Gastroesophageal sphincter (tissue), 4 donors: ENCODE measurements around the gene MRRF. TPM values are rescaled to one million over a fixed set of nuclear protein-coding genes. Genes with fewer than 3 reads are reported as not detected.

Experiments
- ATAC-seq: fragments of 150-250 bp; one replicate; pipeline ENCODE4 v1.9.1; 2016; ENCODE audit warnings: mild to moderate bottlenecking, moderate library complexity
- H3K27ac ChIP-seq, 4 donors: fragments of 200-600 bp; sonication (generic) in 3 of 4; 1 replicate in 3 of 4; 2 replicates in 1 of 4; pipeline ENCODE4 v1.5.1; 2016 to 2019
- H3K27me3 ChIP-seq: fragments of 200-600 bp; sonication (generic); one replicate; pipeline ENCODE4 v1.5.1; 2019
- H3K36me3 ChIP-seq, 2 donors: fragments of 200-600 bp; sonication (generic); one replicate each; pipeline ENCODE4 v1.5.1; 2019; ENCODE audit warnings: control low read depth in 1 of 2
- H3K4me1 ChIP-seq, 3 donors: fragments of 200-600 bp; sonication (generic); 1 replicate in 2 of 3; 2 replicates in 1 of 3; pipeline ENCODE4 v1.5.1; 2016 to 2019; ENCODE audit warnings: control low read depth in 2 of 3
- H3K4me3 ChIP-seq, 2 donors: fragments of 200-600 bp; sonication (generic); one replicate each; pipeline ENCODE4 v1.5.1; 2019; ENCODE audit warnings: mild to moderate bottlenecking in 1 of 2, moderate library complexity in 1 of 2
- H3K9me3 ChIP-seq, 3 donors: fragments of 200-600 bp; sonication (generic); one replicate each; pipeline ENCODE4 v1.5.1; 2017 to 2019; ENCODE audit warnings: control low read depth in 2 of 3
- CTCF ChIP-seq, 4 experiments: fragments of 200-600 bp in 2 of 4; fragments of 450-650 bp in 2 of 4; sonication (generic) in 1 of 4; IDR thresholded peaks; one replicate each; pipeline ENCODE4 v1.5.1; 2017 to 2019; ENCODE audit warnings: antibody characterized with exemption in 4 of 4, mild to moderate bottlenecking in 2 of 4, moderate library complexity in 2 of 4
- EP300 ChIP-seq: sonication (generic); formaldehyde crosslinking; IDR thresholded peaks from one replicate; pipeline ENCODE4 v1.6.1; 2017; ENCODE audit warnings: antibody characterized with exemption, mild to moderate bottlenecking
- POLR2A ChIP-seq, 2 donors: fragments of 450-650 bp; IDR thresholded peaks; one replicate each; pipeline ENCODE4 v1.6.1; 2017; ENCODE audit warnings: antibody characterized with exemption in 2 of 2, mild to moderate bottlenecking in 2 of 2, moderate library complexity in 1 of 2
- POLR2AphosphoS5 ChIP-seq: sonication (generic); formaldehyde crosslinking; IDR thresholded peaks from one replicate; pipeline ENCODE4 v1.6.1; 2017; ENCODE audit warnings: antibody characterized with exemption
- WGBS, 2 donors: methylation state at CpG; one replicate each; pipeline ENCODE4 v1.1.5; 2018; ENCODE audit warnings: low coverage in 1 of 2; 5-methylcytosine and 5-hydroxymethylcytosine counted together
- total RNA-seq, 4 donors: library from RNA; depleted of rRNA; stranded (reverse); fragments of >200 nt; gene quantifications; one replicate each; pipeline ENCODE4 v1.1.0, GENCODE V29; 2016

Gene MRRF
- total RNA-seq, 4 donors from 2014 or later, result 24.1 to 38.0 (median 29.7) TPM

DNA sequence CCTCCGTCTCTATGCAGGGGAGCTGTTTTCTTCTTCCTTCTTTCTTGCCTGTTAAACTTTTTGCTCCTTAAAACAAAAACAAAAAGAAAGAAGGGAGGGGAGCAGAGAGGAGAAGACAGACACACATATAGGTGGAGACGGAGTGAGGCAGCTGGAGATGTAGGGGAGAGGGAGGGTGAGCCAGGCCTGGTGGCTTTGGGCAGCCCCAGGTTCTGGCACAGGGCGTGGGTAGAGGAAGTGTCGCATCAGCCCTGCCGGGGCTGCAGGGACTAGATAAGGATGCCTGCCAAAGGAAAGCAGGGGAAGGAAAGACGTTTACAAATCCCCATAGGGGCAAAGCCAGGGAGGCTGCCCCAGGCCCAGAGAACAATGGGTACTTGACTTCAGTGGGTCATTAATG is 67.4 kb downstream of the MRRF start:
- WGBS, 2 donors, result 13 to 64% methylated on average over 3 to 6 of the region's 6 CpGs
- TF ChIP-seq EP300, result no peak
- no peak for TF ChIP-seq POLR2AphosphoS5
- TF ChIP-seq POLR2A (IDR thresholded peaks at IDR 0.05), result no peak
- TF ChIP-seq CTCF (IDR thresholded peaks at IDR 0.05), result no peak
- Histone ChIP-seq H3K4me3 (no peak overlapping the region), H3K27me3 (no peaks in the 10 kb centered on the region), H3K9me3 (no peaks in the 10 kb centered on the region), H3K27ac (no peak overlapping the region), H3K4me1 (no peaks in the 10 kb centered on the region), H3K36me3 (peaks cover 0 to 15% of the 10 kb centered on the region in 2 donors)
- ATAC-seq, result no peak

DNA sequence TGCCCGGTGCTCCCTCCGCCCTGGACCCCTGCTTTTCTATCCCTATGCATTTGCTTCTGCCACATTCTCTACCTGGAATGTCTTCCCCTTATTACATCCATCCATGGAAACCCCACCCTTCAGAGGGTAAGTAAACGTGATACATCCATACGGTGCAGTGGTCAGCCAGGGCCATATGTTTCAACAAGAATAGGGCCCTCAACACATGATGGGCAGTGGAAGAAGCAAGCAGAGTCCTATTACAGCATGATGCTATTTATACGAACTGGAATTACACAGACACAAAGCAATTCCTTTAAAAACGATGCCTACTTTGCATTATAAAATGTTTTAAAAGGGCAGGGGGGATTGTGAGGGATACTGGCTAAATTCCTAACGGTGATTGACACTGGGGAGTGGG is 68.0 kb downstream of the MRRF start:
- 64 to 70% methylated on average over 7 of the region's 7 CpGs for WGBS, 2 donors
- no peaks in the 10 kb centered on the region for H3K4me1 ChIP-seq
- no peak for ATAC-seq
- no peak overlapping the region for H3K27ac ChIP-seq
- H3K27me3 ChIP-seq, result no peaks in the 10 kb centered on the region
- no peak overlapping the region for H3K4me3 ChIP-seq
- no peaks in the 10 kb centered on the region for H3K9me3 ChIP-seq
- no peak for TF ChIP-seq CTCF (IDR thresholded peaks at IDR 0.05)
- TF ChIP-seq POLR2A (IDR thresholded peaks at IDR 0.05), result no peak
- no peak for TF ChIP-seq POLR2AphosphoS5
- TF ChIP-seq EP300, result no peak
- peaks cover 0 to 15% of the 10 kb centered on the region in 2 donors for H3K36me3 ChIP-seq

DNA sequence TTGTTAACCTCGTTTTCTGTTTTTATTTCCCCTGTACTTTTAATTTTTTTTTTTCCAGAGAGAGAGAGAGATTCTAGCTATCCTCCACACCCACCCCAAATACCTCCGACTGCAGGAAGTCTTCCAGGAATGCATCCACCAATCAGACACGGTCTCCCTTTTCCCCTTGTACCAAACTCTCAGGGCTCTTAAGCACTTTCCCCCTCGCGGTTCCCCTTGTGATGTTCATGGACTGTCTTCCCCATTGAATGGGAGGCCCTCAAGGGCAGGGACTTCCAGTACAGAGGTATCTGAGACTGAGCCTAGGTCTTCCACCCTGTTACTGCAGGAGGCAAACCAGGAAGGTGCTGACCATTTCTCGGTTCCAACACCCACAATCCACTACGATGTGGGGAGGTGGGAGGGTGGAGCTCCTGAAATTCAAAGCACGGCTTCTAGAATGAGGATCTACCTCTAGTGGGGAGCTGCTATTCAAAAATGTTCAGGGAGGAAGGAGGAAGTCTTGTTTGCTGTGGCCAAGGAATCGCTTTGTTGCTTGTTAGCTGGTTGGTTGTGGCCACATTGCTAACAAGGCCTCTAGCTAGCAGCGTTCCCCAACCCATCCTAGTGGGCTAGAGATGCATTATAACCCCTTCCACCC is 68.6 kb downstream of the MRRF start:
- no peak overlapping the region for H3K4me3 ChIP-seq

DNA sequence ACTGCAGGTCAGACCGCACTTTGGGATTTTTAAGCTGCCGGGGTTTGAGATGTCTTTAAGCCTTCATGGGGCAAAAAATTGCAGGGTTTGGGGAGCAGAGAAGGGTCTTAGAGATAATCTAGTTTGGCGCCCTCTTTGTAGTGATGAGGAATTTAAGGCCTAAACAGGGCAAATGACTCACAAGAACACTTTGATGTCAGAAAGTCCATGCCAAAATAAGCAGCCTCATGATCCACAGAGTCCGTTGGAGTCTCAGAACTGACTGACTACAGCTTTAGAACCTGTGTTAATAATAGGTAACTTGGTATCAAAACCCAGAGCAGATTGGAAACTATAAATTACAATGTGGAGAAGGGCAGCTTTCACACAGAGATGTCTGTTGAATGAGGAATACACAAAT is 70.2 kb downstream of the MRRF start:
- Histone ChIP-seq H3K9me3 (no peaks in the 10 kb centered on the region), H3K4me3 (no peak overlapping the region), H3K27me3 (no peaks in the 10 kb centered on the region), H3K4me1 (no peaks in the 10 kb centered on the region), H3K36me3 (peaks cover 0 to 4% of the 10 kb centered on the region in 2 donors), H3K27ac (no peak overlapping the region)
- ATAC-seq, result no peak
- no peak for TF ChIP-seq POLR2A (IDR thresholded peaks at IDR 0.05)
- no peak for TF ChIP-seq EP300
- TF ChIP-seq POLR2AphosphoS5, result no peak
- TF ChIP-seq CTCF (IDR thresholded peaks at IDR 0.05), result no peak
- WGBS, 2 donors, result 58 to 69% methylated on average over 2 to 3 of the region's 4 CpGs

More for the DNA sequence above, 68.6 kb downstream of the MRRF start:
- no peaks in the 10 kb centered on the region for H3K9me3 ChIP-seq
- no peaks in the 10 kb centered on the region for H3K27me3 ChIP-seq
- peaks cover 0 to 15% of the 10 kb centered on the region in 2 donors for H3K36me3 ChIP-seq
- ATAC-seq, result no peak
- WGBS, 2 donors, result 70 to 73% methylated on average over 4 to 5 of the region's 10 CpGs
- no peaks in the 10 kb centered on the region for H3K4me1 ChIP-seq
- H3K27ac ChIP-seq, result no peak overlapping the region
- TF ChIP-seq CTCF (IDR thresholded peaks at IDR 0.05) (no peak), EP300 (no peak), POLR2A (IDR thresholded peaks at IDR 0.05) (no peak), POLR2AphosphoS5 (no peak)

DNA sequence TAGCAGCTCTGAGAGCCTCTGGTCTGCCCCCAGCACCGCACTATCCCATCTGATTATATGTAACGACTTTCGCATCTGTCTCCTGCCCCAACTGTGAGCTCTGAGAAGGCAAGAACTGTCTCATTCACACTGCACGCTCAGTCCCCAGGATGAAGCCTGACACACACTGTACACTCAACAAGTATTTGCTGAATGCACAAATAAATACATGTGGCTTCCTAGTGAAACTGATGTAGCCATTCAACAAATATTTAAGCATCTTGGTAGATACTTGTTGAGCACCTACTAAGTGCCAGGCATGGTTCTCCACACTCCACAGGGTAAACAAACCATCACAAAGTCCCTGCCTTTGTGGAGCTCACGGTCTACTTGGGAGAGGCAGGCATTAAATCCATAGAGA is 71.5 kb downstream of the MRRF start:
- Histone ChIP-seq H3K36me3 (no peaks in the 10 kb centered on the region), H3K27ac (no peak overlapping the region), H3K4me1 (no peaks in the 10 kb centered on the region), H3K27me3 (no peaks in the 10 kb centered on the region), H3K9me3 (no peaks in the 10 kb centered on the region), H3K4me3 (no peak overlapping the region)
- TF ChIP-seq EP300 (no peak), POLR2A (IDR thresholded peaks at IDR 0.05) (no peak), POLR2AphosphoS5 (no peak), CTCF (IDR thresholded peaks at IDR 0.05) (no peak)
- no peak for ATAC-seq
- WGBS, 2 donors, result 90 to 95% methylated on average over 4 to 5 of the region's 5 CpGs
